SK-N-SH treated with all-trans-retinoic acid at 6 μM for 48 hours (cell line): ENCODE measurements around the gene DYSF.

ENCODE experiments used
- ARNTL ChIP-seq: fragments of 450-650 bp; formaldehyde crosslinking; IDR thresholded peaks from 2 replicates; pipeline ENCODE4 v1.5.0; 2020; ENCODE audit warnings: low read depth, mild to moderate bottlenecking, moderate library complexity, borderline replicate concordance
- RARB ChIP-seq: fragments of 250-450 bp; sonication (Bioruptor Pico); IDR thresholded peaks from 2 replicates; pipeline ENCODE4 v1.8.0; 2021; ENCODE audit warnings: mild to moderate bottlenecking, moderate library complexity
- ZC3H10 ChIP-seq: fragments of 250-450 bp; sonication (Bioruptor Pico); IDR thresholded peaks from 2 replicates; pipeline ENCODE4 v1.5.1; 2021; ENCODE audit warnings: mild to moderate bottlenecking, moderate library complexity
- ZFP3 ChIP-seq: fragments of 250-450 bp; sonication (Bioruptor Pico); IDR thresholded peaks from 2 replicates; pipeline ENCODE4 v1.5.0; 2020; ENCODE audit warnings: mild to moderate bottlenecking, moderate library complexity
- TF ChIP-seq, protein P1 (sequence below): fragments of 250-450 bp; sonication (Bioruptor Pico); IDR thresholded peaks from 2 replicates; pipeline ENCODE4 v1.5.0; 2020; ENCODE audit warnings: mild to moderate bottlenecking, moderate library complexity
- TF ChIP-seq, protein P2 (sequence below): fragments of 250-450 bp; sonication (Bioruptor Pico); IDR thresholded peaks from 2 replicates; pipeline ENCODE4 v1.8.0; 2021; ENCODE audit warnings: low read depth, mild to moderate bottlenecking, moderate library complexity, borderline replicate concordance
- TF ChIP-seq, protein P3 (sequence below): fragments of 250-450 bp; sonication (Bioruptor Pico); IDR thresholded peaks from 2 replicates; pipeline ENCODE4 v1.5.1; 2020; ENCODE audit warnings: low read depth, mild to moderate bottlenecking, moderate library complexity

DNA sequence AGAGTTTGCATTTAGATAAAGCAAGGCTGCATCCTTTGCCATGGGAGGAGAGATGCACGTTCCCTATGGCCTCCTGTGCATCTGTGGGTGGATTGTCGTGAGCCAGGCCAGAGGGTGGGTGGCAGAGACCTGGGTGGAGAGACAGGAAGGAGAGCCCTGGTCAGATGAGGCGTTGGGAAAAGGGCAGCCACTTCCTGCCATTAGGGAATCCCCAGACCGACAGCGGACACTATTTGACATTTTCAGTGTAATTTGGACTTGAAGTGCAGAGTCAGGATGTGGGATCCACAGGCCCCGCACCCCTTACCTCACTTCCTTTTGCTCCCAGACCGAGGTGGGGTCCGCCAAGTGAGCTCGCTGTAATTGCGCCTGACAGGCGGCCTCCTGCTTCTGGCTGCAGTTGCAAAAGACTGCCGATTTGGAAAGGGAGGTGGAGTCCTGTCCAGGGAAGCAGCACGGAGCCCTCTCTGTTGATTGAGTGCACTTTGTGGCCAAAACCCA lies 150.0 kb downstream of the DYSF start:
- TF ChIP-seq ZFP3 (CRISPR knock-in tag) (no peak), ARNTL (no peak), ZC3H10 (CRISPR knock-in tag) (no peak), RARB (no peak)
- TF ChIP-seq, protein P1, sequence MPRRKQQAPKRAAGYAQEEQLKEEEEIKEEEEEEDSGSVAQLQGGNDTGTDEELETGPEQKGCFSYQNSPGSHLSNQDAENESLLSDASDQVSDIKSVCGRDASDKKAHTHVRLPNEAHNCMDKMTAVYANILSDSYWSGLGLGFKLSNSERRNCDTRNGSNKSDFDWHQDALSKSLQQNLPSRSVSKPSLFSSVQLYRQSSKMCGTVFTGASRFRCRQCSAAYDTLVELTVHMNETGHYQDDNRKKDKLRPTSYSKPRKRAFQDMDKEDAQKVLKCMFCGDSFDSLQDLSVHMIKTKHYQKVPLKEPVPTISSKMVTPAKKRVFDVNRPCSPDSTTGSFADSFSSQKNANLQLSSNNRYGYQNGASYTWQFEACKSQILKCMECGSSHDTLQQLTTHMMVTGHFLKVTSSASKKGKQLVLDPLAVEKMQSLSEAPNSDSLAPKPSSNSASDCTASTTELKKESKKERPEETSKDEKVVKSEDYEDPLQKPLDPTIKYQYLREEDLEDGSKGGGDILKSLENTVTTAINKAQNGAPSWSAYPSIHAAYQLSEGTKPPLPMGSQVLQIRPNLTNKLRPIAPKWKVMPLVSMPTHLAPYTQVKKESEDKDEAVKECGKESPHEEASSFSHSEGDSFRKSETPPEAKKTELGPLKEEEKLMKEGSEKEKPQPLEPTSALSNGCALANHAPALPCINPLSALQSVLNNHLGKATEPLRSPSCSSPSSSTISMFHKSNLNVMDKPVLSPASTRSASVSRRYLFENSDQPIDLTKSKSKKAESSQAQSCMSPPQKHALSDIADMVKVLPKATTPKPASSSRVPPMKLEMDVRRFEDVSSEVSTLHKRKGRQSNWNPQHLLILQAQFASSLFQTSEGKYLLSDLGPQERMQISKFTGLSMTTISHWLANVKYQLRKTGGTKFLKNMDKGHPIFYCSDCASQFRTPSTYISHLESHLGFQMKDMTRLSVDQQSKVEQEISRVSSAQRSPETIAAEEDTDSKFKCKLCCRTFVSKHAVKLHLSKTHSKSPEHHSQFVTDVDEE (CRISPR knock-in tag): no peak
- TF ChIP-seq, protein P2, sequence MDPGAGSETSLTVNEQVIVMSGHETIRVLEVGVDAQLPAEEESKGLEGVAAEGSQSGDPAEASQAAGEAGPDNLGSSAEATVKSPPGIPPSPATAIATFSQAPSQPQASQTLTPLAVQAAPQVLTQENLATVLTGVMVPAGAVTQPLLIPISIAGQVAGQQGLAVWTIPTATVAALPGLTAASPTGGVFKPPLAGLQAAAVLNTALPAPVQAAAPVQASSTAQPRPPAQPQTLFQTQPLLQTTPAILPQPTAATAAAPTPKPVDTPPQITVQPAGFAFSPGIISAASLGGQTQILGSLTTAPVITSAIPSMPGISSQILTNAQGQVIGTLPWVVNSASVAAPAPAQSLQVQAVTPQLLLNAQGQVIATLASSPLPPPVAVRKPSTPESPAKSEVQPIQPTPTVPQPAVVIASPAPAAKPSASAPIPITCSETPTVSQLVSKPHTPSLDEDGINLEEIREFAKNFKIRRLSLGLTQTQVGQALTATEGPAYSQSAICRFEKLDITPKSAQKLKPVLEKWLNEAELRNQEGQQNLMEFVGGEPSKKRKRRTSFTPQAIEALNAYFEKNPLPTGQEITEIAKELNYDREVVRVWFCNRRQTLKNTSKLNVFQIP (CRISPR knock-in tag): no peak
- TF ChIP-seq, protein P3, sequence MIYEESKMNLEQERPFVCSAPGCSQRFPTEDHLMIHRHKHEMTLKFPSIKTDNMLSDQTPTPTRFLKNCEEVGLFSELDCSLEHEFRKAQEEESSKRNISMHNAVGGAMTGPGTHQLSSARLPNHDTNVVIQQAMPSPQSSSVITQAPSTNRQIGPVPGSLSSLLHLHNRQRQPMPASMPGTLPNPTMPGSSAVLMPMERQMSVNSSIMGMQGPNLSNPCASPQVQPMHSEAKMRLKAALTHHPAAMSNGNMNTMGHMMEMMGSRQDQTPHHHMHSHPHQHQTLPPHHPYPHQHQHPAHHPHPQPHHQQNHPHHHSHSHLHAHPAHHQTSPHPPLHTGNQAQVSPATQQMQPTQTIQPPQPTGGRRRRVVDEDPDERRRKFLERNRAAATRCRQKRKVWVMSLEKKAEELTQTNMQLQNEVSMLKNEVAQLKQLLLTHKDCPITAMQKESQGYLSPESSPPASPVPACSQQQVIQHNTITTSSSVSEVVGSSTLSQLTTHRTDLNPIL (CRISPR knock-in tag): no peak
